Measurements from ENCODE around the gene SEMA3A. TPM values are rescaled to one million over a fixed set of nuclear protein-coding genes. Genes with fewer than 3 reads are reported as not detected.
"Not testable (repeated sequence)": the region's sequence is repeated elsewhere in the genome, so short reads cannot be mapped to it uniquely, and the experiment has no call there.

The SEMA3A gene
- total and polyA plus RNA-seq, 7 donors, result 0.05 to 0.79 (median 0.32) TPM

- no peak overlapping the region for H3K4me3 ChIP-seq
- H3K9me3 ChIP-seq, result no peaks in the 10 kb centered on the region
- no peak for DNase-seq
- no peak for TF ChIP-seq CTCF (IDR thresholded peaks at IDR 0.05)
- no peaks in the 10 kb centered on the region for H3K27me3 ChIP-seq (ENCODE audit: insufficient read depth in 3 of 3, low read length in 2 of 3)
- H3K4me1 ChIP-seq, result no peaks in the 10 kb centered on the region
- intact Hi-C loops (cut with DNase I), result no loop called here
- H3K36me3 ChIP-seq (ENCODE audit: insufficient read depth in 1 of 2, low read depth in 1 of 2), result no peaks in the 10 kb centered on the region
- H3K27ac ChIP-seq, result no peak overlapping the region
- no peak for ATAC-seq
- 91 to 98% (median 92%) methylated on average over 1 of the region's 1 CpG for WGBS, 3 donors
Measured at GRCh38 chr7:84060000-84060399, 134.6 kb downstream of the SEMA3A start.

- no peaks in the 10 kb centered on the region for H3K4me1 ChIP-seq
- no peaks in the 10 kb centered on the region for H3K27me3 ChIP-seq (ENCODE audit: insufficient read depth in 3 of 3, low read length in 2 of 3)
- intact Hi-C loops (cut with DNase I), result no loop called here
- TF ChIP-seq CTCF (IDR thresholded peaks at IDR 0.05), result no peak
- ATAC-seq, result no peak
- WGBS, 3 donors, result 71 to 79% (median 79%) methylated on average over 6 of the region's 6 CpGs
- no peaks in the 10 kb centered on the region for H3K36me3 ChIP-seq (ENCODE audit: insufficient read depth in 1 of 2, low read depth in 1 of 2)
- H3K9me3 ChIP-seq, result no peaks in the 10 kb centered on the region
- H3K4me3 ChIP-seq, result no peak overlapping the region
- H3K27ac ChIP-seq, result no peak overlapping the region
- DNase-seq, result no peak
Measured at GRCh38 chr7:84058311-84059076, 136.1 kb downstream of the SEMA3A start.

GRCh38 chr7:84057576-84057975 is 137.0 kb downstream of the SEMA3A start:
- TF ChIP-seq CTCF (IDR thresholded peaks at IDR 0.05), result no peak
- no peaks in the 10 kb centered on the region for H3K9me3 ChIP-seq
- no peaks in the 10 kb centered on the region for H3K4me1 ChIP-seq
- DNase-seq, result no peak
- ATAC-seq, result no peak
- H3K36me3 ChIP-seq (ENCODE audit: insufficient read depth in 1 of 2, low read depth in 1 of 2), result no peaks in the 10 kb centered on the region
- no peak overlapping the region for H3K27ac ChIP-seq
- no peaks in the 10 kb centered on the region for H3K27me3 ChIP-seq (ENCODE audit: insufficient read depth in 3 of 3, low read length in 2 of 3)
- no peak overlapping the region for H3K4me3 ChIP-seq
- WGBS, 3 donors, result 94 to 98% (median 95%) methylated on average over 2 of the region's 2 CpGs
- intact Hi-C loops (cut with DNase I), result no loop called here

- Histone ChIP-seq H3K4me3 (no peak overlapping the region), H3K27ac (no peak overlapping the region), H3K4me1 (no peaks in the 10 kb centered on the region), H3K27me3 (ENCODE audit: insufficient read depth in 3 of 3, low read length in 2 of 3) (no peaks in the 10 kb centered on the region), H3K9me3 (no peaks in the 10 kb centered on the region), H3K36me3 (ENCODE audit: insufficient read depth in 1 of 2, low read depth in 1 of 2) (no peaks in the 10 kb centered on the region)
- no peak for ATAC-seq
- 85 to 92% (median 85%) methylated on average over 2 of the region's 2 CpGs for WGBS, 3 donors
- no peak for DNase-seq
- no peak for TF ChIP-seq CTCF (IDR thresholded peaks at IDR 0.05)
- intact Hi-C loops (cut with DNase I), result no loop called here
Measured at GRCh38 chr7:84055904-84056605, 138.5 kb downstream of the SEMA3A start.

- intact Hi-C loops (cut with DNase I); H3K27me3 ChIP-seq (ENCODE audit: insufficient read depth in 3 of 3, low read length in 2 of 3); H3K36me3 ChIP-seq (ENCODE audit: insufficient read depth in 1 of 2, low read depth in 1 of 2); H3K4me3 ChIP-seq; H3K27ac ChIP-seq; H3K4me1 ChIP-seq; ATAC-seq; DNase-seq; H3K9me3 ChIP-seq: not testable (repeated sequence)
- 85 to 94% (median 93%) methylated on average over 22 to 23 of the region's 23 CpGs for WGBS, 3 donors
Measured at GRCh38 chr7:84055199-84055598, 139.4 kb downstream of the SEMA3A start.

All from psoas muscle (tissue), 8 donors.